Neuronal stem cell (in vitro differentiated cells): ENCODE data around the gene MLLT3.

ENCODE experiments used
- DNase-seq: peaks from one replicate; pipeline ENCODE4 v3.0.0-alpha.2; 2013; ENCODE audit warnings: low spot score
- H2AFZ ChIP-seq: one replicate; pipeline ENCODE4 v1.6.1; 2013; ENCODE audit warnings: mild to moderate bottlenecking, low read length, inconsistent platforms
- H2AK5ac ChIP-seq: 2 replicates; pipeline ENCODE4 v1.6.1; 2013; ENCODE audit warnings: low read depth, mild to moderate bottlenecking, inconsistent platforms, low read length, moderate library complexity, mixed read lengths
- H2BK120ac ChIP-seq: 2 replicates; pipeline ENCODE4 v1.6.1; 2013; ENCODE audit warnings: low read depth, mild to moderate bottlenecking, inconsistent platforms, low read length, moderate library complexity, mixed read lengths
- H2BK12ac ChIP-seq: one replicate; pipeline ENCODE4 v1.6.1; 2013; ENCODE audit warnings: low read length, inconsistent platforms
- H2BK15ac ChIP-seq: 2 replicates; pipeline ENCODE4 v1.6.1; 2013; ENCODE audit warnings: mild to moderate bottlenecking, low read length, inconsistent platforms, mixed read lengths
- H2BK5ac ChIP-seq: one replicate; pipeline ENCODE4 v1.6.1; 2013; ENCODE audit warnings: inconsistent platforms, mild to moderate bottlenecking, low read length, moderate library complexity
- H3K14ac ChIP-seq: one replicate; pipeline ENCODE4 v1.6.1; 2013; ENCODE audit warnings: low read length, inconsistent platforms
- H3K18ac ChIP-seq: 2 replicates; pipeline ENCODE4 v1.6.1; 2013; ENCODE audit warnings: low read length, inconsistent platforms
- H3K23ac ChIP-seq: 2 replicates; pipeline ENCODE4 v1.6.1; 2013; ENCODE audit warnings: low read depth, mild to moderate bottlenecking, mixed read lengths, low read length, inconsistent platforms; ENCODE audit not compliant: poor library complexity
- H3K27ac ChIP-seq: replicated peaks from 3 replicates; pipeline ENCODE4 v1.5.1; 2013; ENCODE audit warnings: low read length, inconsistent platforms
- H3K27me3 ChIP-seq, 3 experiments: 2 replicates each; pipeline ENCODE4 v1.6.1; 2013; ENCODE audit warnings: low read length in 3 of 3, mild to moderate bottlenecking in 2 of 3, inconsistent platforms in 1 of 3, low read depth in 1 of 3, mixed read lengths in 1 of 3, moderate library complexity in 1 of 3; ENCODE audit not compliant: control insufficient read depth in 3 of 3, insufficient read depth in 3 of 3
- H3K36me3 ChIP-seq, 2 donors: replicated peaks in 1 of 2; 2 replicates each; pipeline ENCODE4 v1.6.1; 2013; ENCODE audit warnings: low read length in 2 of 2; ENCODE audit not compliant: control insufficient read depth in 2 of 2, insufficient read depth in 2 of 2
- H3K4ac ChIP-seq: 2 replicates; pipeline ENCODE4 v1.6.1; 2013; ENCODE audit warnings: inconsistent platforms, mild to moderate bottlenecking, low read length, moderate library complexity
- H3K4me1 ChIP-seq, 2 donors: 1 replicate in 1 of 2; 2 replicates in 1 of 2; pipeline ENCODE4 v1.6.1; 2013; ENCODE audit warnings: low read length in 2 of 2, low read depth in 1 of 2; ENCODE audit not compliant: control insufficient read depth in 2 of 2, insufficient read depth in 1 of 2
- H3K4me2 ChIP-seq: one replicate; pipeline ENCODE4 v1.6.1; 2013; ENCODE audit warnings: mild to moderate bottlenecking, low read length, inconsistent platforms; ENCODE audit not compliant: insufficient read depth, poor library complexity, severe bottlenecking
- H3K4me3 ChIP-seq, 2 donors: 2 replicates each; pipeline ENCODE4 v1.5.1; 2013; ENCODE audit warnings: low read length in 2 of 2, mild to moderate bottlenecking in 2 of 2, inconsistent platforms in 1 of 2, moderate library complexity in 1 of 2
- H3K79me1 ChIP-seq: one replicate; pipeline ENCODE4 v1.6.1; 2013; ENCODE audit warnings: low read depth, mild to moderate bottlenecking, inconsistent platforms, low read length, moderate library complexity
- H3K9ac ChIP-seq: one replicate; pipeline ENCODE4 v1.6.1; 2013; ENCODE audit warnings: mild to moderate bottlenecking, low read depth, low read length, inconsistent platforms; ENCODE audit not compliant: poor library complexity
- H3K9me3 ChIP-seq, 2 donors: replicated peaks in 1 of 2; 2 replicates each; pipeline versions ENCODE3 to v1.6.1; 2013; ENCODE audit warnings: low read length in 2 of 2, mild to moderate bottlenecking in 2 of 2, inconsistent platforms in 1 of 2, low read depth in 1 of 2, mixed read lengths in 1 of 2, moderate library complexity in 1 of 2; ENCODE audit not compliant: control insufficient read depth in 2 of 2, insufficient read depth in 1 of 2
- H4K8ac ChIP-seq: one replicate; pipeline ENCODE4 v1.6.1; 2013; ENCODE audit warnings: low read depth, mild to moderate bottlenecking, inconsistent platforms, low read length, moderate library complexity
- H4K91ac ChIP-seq: one replicate; pipeline ENCODE4 v1.6.1; 2013; ENCODE audit warnings: low read length, low read depth, mild to moderate bottlenecking, inconsistent platforms; ENCODE audit not compliant: poor library complexity
- WGBS, 2 donors: extraction: QIAGEN DNeasy Blood & Tissue Kit; methylation state at CpG; one replicate each; pipeline ENCODE4 v1.1.7; 2013; ENCODE audit warnings: missing lambda C conversion rate in 2 of 2, mixed read lengths in 1 of 2; ENCODE audit not compliant: insufficient read length in 2 of 2, insufficient replicate concordance in 1 of 2; ENCODE audit errors: extremely low coverage in 2 of 2; 5-methylcytosine and 5-hydroxymethylcytosine counted together

Gene MLLT3

GRCh38 chr9:20504930-20505329 lies 117.4 kb downstream of the MLLT3 start:
- no peak for DNase-seq
- no peak overlapping the region for H3K14ac ChIP-seq
- H3K4me1 ChIP-seq, result peaks cover 0 to 4% of the 10 kb centered on the region in 2 donors
- no peak overlapping the region for H2AFZ ChIP-seq
- H2AK5ac ChIP-seq, result no peak overlapping the region
- no peak overlapping the region for H3K9ac ChIP-seq
- H2BK120ac ChIP-seq, result no peak overlapping the region
- no peak overlapping the region for H2BK15ac ChIP-seq
- H3K27ac ChIP-seq, result no peak overlapping the region
- H4K91ac ChIP-seq, result no peak overlapping the region
- H3K36me3 ChIP-seq, result no peaks in the 10 kb centered on the region
- no peaks in the 10 kb centered on the region for H3K9me3 ChIP-seq
- H3K4me3 ChIP-seq, result no peak overlapping the region
- WGBS, 2 donors, result no CpG with 5 or more reads among the region's 1 CpG
- H2BK12ac ChIP-seq, result no peak overlapping the region
- no peaks in the 10 kb centered on the region for H3K79me1 ChIP-seq
- H3K4ac ChIP-seq, result no peak overlapping the region
- no peak overlapping the region for H3K4me2 ChIP-seq
- no peaks in the 10 kb centered on the region for H3K27me3 ChIP-seq
- H3K23ac ChIP-seq, result no peak overlapping the region
- no peak overlapping the region for H3K18ac ChIP-seq
- H4K8ac ChIP-seq, result no peak overlapping the region
- no peak overlapping the region for H2BK5ac ChIP-seq

GRCh38 chr9:20500101-20500500 lies 122.2 kb downstream of the MLLT3 start:
- H2BK15ac ChIP-seq, result no peak overlapping the region
- no peaks in the 10 kb centered on the region for H3K9me3 ChIP-seq
- H2BK120ac ChIP-seq, result no peak overlapping the region
- H2AK5ac ChIP-seq, result no peak overlapping the region
- H3K79me1 ChIP-seq, result no peaks in the 10 kb centered on the region
- H3K9ac ChIP-seq, result no peak overlapping the region
- no peak overlapping the region for H3K14ac ChIP-seq
- no peak overlapping the region for H2BK12ac ChIP-seq
- no peaks in the 10 kb centered on the region for H3K36me3 ChIP-seq
- no peak overlapping the region for H3K27ac ChIP-seq
- H4K8ac ChIP-seq, result no peak overlapping the region
- no peaks in the 10 kb centered on the region for H3K27me3 ChIP-seq
- H3K4me3 ChIP-seq, result no peak overlapping the region
- H3K4me1 ChIP-seq, result peaks cover 0 to 4% of the 10 kb centered on the region in 2 donors
- H2BK5ac ChIP-seq, result no peak overlapping the region
- H3K18ac ChIP-seq, result no peak overlapping the region
- no peak overlapping the region for H3K4me2 ChIP-seq
- H2AFZ ChIP-seq, result no peak overlapping the region
- no peak overlapping the region for H3K4ac ChIP-seq
- no peak overlapping the region for H4K91ac ChIP-seq
- DNase-seq, result no peak
- no CpG with 5 or more reads among the region's 2 CpGs for WGBS, 2 donors
- no peak overlapping the region for H3K23ac ChIP-seq

- no peak for DNase-seq
- Histone ChIP-seq H3K4me1 (peaks cover 0 to 4% of the 10 kb centered on the region in 2 donors), H3K4me3 (no peak overlapping the region), H3K9ac (no peak overlapping the region), H3K14ac (no peak overlapping the region), H3K27me3 (no peaks in the 10 kb centered on the region), H3K18ac (no peak overlapping the region), H2AK5ac (no peak overlapping the region), H4K91ac (no peak overlapping the region), H3K4me2 (no peak overlapping the region), H3K27ac (no peak overlapping the region), H2BK120ac (no peak overlapping the region), H2AFZ (no peak overlapping the region), H4K8ac (no peak overlapping the region), H2BK15ac (no peak overlapping the region), H2BK12ac (no peak overlapping the region), H3K36me3 (no peaks in the 10 kb centered on the region), H3K79me1 (no peaks in the 10 kb centered on the region), H3K9me3 (no peaks in the 10 kb centered on the region), H3K4ac (no peak overlapping the region), H2BK5ac (no peak overlapping the region), H3K23ac (no peak overlapping the region)
These were observed 123.3 kb downstream of the MLLT3 start for GRCh38 chr9:20499013-20499412.

- H3K18ac ChIP-seq, result no peak overlapping the region
- H3K4me3 ChIP-seq, result no peak overlapping the region
- no peak for DNase-seq
- no peak overlapping the region for H3K4me2 ChIP-seq
- no peaks in the 10 kb centered on the region for H3K27me3 ChIP-seq
- peaks cover 0 to 4% of the 10 kb centered on the region in 2 donors for H3K4me1 ChIP-seq
- no peaks in the 10 kb centered on the region for H3K36me3 ChIP-seq
- no peaks in the 10 kb centered on the region for H3K9me3 ChIP-seq
- no peak overlapping the region for H2BK5ac ChIP-seq
- H3K4ac ChIP-seq, result no peak overlapping the region
- no peak overlapping the region for H3K14ac ChIP-seq
- no peak overlapping the region for H3K9ac ChIP-seq
- H2AK5ac ChIP-seq, result no peak overlapping the region
- no peak overlapping the region for H2BK15ac ChIP-seq
- H3K23ac ChIP-seq, result no peak overlapping the region
- H2BK12ac ChIP-seq, result no peak overlapping the region
- H2BK120ac ChIP-seq, result no peak overlapping the region
- no peak overlapping the region for H4K91ac ChIP-seq
- no CpG with 5 or more reads among the region's 2 CpGs for WGBS, 2 donors
- H4K8ac ChIP-seq, result no peak overlapping the region
- no peak overlapping the region for H2AFZ ChIP-seq
- no peaks in the 10 kb centered on the region for H3K79me1 ChIP-seq
- no peak overlapping the region for H3K27ac ChIP-seq
These were observed 126.0 kb downstream of the MLLT3 start for GRCh38 chr9:20496328-20496727.
